Measurements from ENCODE around the gene MAP3K7CL. TPM values are rescaled to one million over a fixed set of nuclear protein-coding genes. Genes with fewer than 3 reads are reported as not detected.

The MAP3K7CL gene
- total and polyA plus RNA-seq, 2 experiments from 2014 or later, result 0.59 TPM; not detected in 1

GRCh38 chr21:29224006-29224405 lies 93.6 kb downstream of the MAP3K7CL start:
- Histone ChIP-seq H3K4me3 (no peak overlapping the region), H3K9me3 (ENCODE audit: low read depth) (no peaks in the 10 kb centered on the region), H3K27ac (no peak overlapping the region), H3K4me2 (no peak overlapping the region), H4K20me1 (ENCODE audit: insufficient read depth, poor library complexity, severe bottlenecking) (no peaks in the 10 kb centered on the region), H3K79me2 (no peaks in the 10 kb centered on the region), H3K9me2 (replicated peaks; ENCODE audit: insufficient read depth) (no peaks in the 10 kb centered on the region), H3K36me3 (replicated peaks; ENCODE audit: insufficient read depth, low read depth) (no peaks in the 10 kb centered on the region), H3K27me3 (no peaks in the 10 kb centered on the region), H3K4me1 (ENCODE audit: insufficient read depth) (peaks cover 1% of the 10 kb centered on the region), H2AFZ (no peak overlapping the region)
- WGBS (ENCODE audit: low lambda C conversion rate, missing lambda C conversion rate), result 88% methylated on average over 5 of the region's 5 CpGs
- TF ChIP-seq CTCF (IDR thresholded peaks at IDR 0.05; ENCODE audit: poor library complexity) (no peak), EZH2 (IDR thresholded peaks at IDR 0.05; ENCODE audit: borderline replicate concordance) (no peak), EZH2phosphoT487 (IDR thresholded peaks at IDR 0.05; ENCODE audit: low read depth, severe bottlenecking, unreplicated experiment) (no peak)
- DNase-seq (ENCODE audit: low spot score), result no peak

Small RNA genes within 50 kb of the gene (small RNA-seq; reads per million reads assigned to genes)
- not detected for gene RF00012
- gene RF00019, result not detected

Other genes with a start within 250 kb of the MAP3K7CL start
- gene LTN1, start 137.8 kb upstream of the MAP3K7CL start, total RNA-seq, result 31.2 and 35.8 TPM in 2 replicates
- gene LTN1, start 137.8 kb upstream of the MAP3K7CL start, polyA plus RNA-seq, result 9.3 and 9.7 TPM in 2 replicates
- gene RWDD2B, start 111.3 kb upstream of the MAP3K7CL start, total RNA-seq, result 7.8 and 9.8 TPM in 2 replicates
- gene RWDD2B, start 111.3 kb upstream of the MAP3K7CL start, polyA plus RNA-seq, result 3.9 and 4.7 TPM in 2 replicates
- gene USP16, start 106.0 kb upstream of the MAP3K7CL start, total RNA-seq, result 30.7 and 35.8 TPM in 2 replicates
- gene USP16, start 106.0 kb upstream of the MAP3K7CL start, polyA plus RNA-seq, result 25.9 and 35.6 TPM in 2 replicates
- gene CCT8, start 57.0 kb upstream of the MAP3K7CL start, total RNA-seq, result 178 and 196 TPM in 2 replicates
- gene CCT8, start 57.0 kb upstream of the MAP3K7CL start, polyA plus RNA-seq, result 118 and 125 TPM in 2 replicates
- 69.8 and 79.8 TPM in 2 replicates for gene BACH1, start 168.3 kb downstream of the MAP3K7CL start, total RNA-seq
- gene BACH1, start 168.3 kb downstream of the MAP3K7CL start, polyA plus RNA-seq, result 19.7 and 21.5 TPM in 2 replicates